Measurements from ENCODE around the gene BOLL.
"Not testable (repeated sequence)": the region's sequence is repeated elsewhere in the genome, so short reads cannot be mapped to it uniquely, and the experiment has no call there.

BOLL gene, protein sequence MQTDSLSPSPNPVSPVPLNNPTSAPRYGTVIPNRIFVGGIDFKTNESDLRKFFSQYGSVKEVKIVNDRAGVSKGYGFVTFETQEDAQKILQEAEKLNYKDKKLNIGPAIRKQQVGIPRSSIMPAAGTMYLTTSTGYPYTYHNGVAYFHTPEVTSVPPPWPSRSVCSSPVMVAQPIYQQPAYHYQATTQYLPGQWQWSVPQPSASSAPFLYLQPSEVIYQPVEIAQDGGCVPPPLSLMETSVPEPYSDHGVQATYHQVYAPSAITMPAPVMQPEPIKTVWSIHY

GRCh38 chr2:197784956-197785941 is at the start of gene BOLL:
Gene BOLL, minus strand, starts transcription at chr2:197785319. Its CDS starts 3,469 bp downstream, at chr2:197781850.
- DNase-seq: no peak

- not testable (repeated sequence) for DNase-seq
Measured at GRCh38 chr2:197834771-197835170, 49.7 kb upstream of the BOLL start.

DNA sequence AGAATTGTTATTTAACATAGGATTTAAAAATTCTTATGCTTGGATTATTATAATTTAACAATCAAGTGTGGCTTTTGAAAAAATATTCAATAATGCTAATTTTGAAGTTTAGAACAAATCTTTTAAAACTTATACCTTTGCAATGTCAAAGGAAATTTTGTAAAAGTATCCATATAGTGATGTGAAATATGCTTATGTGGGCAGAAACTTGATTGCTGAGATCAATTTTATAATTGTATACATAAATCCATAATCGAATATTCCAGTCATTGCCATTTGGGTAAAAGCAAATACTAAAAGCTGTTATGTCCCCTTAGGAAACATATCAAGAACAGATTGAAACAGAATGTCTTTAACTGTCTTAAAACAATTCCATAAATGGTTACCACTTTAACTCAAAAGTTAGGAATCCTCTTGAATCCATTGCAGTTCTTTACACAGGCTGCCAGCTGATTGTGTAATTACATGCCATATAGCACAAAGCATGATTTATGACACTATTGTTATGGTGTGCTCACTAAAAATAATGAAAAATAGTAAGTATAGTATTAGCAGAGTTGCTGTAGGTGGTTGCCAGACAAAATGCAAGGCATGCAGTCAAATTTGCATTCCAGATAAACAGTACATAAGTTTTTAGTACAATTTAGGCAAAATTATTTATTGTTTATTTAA is 43.5 kb upstream of the BOLL start:
- no peak for DNase-seq

DNA sequence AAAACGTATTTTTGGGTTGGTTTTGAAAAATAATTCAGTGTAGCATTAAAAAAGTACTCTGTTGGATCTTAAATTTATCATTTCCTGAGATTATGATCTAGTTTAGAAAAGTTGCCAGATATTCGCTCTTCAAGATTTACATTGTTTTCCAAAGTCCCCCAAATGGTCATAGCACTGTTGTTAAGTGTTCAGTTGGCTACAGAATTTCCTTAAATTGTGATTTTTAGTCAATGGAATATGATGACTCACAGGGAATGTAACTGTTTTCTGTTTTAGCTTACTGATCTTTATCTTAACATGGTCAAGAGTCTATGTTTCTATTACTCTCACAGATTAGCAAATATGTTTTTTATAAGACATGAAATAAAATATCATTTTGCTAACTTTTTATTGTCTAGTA is 42.5 kb upstream of the BOLL start:
- DNase-seq: no peak

DNA sequence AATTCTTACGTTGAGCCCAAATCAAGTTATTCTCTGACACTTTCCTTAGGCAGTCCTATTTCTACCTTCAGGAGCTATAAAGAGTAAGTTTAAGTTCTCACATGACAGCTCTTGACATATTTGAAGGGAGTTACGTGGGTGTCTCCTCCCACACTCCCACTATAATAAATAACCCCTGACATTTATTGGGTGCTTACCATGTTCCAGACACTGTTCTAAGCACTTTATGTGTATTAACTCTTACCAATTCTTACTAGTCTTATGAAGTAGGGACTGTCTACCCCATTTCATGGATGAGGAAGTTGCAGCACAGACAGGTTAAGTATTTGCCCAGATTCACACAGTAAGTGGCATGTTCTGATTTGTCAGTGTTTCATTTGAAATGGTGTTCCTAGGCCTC is 37.2 kb upstream of the BOLL start:
- DNase-seq: no peak

DNA sequence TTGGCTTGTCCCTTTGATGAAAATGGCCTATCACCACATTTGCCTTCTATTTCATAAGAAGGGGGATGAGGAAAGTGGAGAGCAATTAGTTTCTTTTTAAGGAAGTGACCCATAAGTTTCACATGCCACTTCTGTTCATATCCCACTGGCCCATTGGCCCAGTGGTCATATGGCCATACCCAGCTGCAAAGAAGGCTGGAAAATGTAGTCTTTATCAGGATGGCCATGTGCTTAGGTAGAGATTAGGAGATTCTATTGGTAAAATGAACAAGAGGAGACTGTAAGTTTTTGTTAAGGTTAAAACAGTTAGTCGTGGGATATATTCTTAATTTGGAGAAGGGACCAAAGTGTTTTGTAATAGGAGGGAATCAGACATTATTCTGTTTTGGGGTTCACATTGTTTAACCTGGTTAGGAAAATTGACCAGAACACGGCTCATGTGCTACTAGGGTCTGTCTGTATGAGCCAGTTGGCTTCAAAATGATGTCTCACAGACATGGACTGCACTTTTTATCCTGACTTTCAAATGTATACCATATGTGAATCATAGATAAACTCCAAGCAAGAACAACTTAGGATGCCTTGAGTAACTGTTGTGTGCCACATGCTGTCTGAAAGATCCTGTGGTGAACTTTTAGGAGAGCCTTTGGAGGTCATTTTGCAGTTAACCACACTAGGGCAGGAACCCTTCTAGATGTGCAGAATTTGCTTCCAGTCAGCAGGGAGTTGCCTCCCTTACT is 36.6 kb upstream of the BOLL start:
- DNase-seq: no peak

DNA sequence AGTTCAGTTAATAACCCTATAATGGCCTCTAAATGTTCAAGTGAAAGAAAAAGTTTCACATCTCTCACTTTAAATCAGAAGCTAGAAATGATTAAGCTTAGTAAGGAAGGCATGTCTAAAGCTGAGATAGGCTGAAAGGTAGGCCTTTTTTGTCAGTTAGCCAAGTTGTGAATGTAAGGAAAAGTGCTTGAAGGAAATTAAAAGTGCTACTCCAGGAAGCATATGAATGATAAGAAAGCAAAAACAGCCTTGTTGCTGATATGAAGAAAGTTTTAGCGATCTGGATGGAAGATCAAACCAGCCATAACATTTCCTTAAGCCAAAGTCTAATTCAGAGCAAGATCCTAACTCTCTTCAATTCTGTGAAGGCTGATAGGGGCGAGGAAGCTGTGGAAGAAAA is 29.4 kb upstream of the BOLL start:
- no peak for DNase-seq

- no peak for DNase-seq
Measured at GRCh38 chr2:197813093-197813787, 28.1 kb upstream of the BOLL start.

DNA sequence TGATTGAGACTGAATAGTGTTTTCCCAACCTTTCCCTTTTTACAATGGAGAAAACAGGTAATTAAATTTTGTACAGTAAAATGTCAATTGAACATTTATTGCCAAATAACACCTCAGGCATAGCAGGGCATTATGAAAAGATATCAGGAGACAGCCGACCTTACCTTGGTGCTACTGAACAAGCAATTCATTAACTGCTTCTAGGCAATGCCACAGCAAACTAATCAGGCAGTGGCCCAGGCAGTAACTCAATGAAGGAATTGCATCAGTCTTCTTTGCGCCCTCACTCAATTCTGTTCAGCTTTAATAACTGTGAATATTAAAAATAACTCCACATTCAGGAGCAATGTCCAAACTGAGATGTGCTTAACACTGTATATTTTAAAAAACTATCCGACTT is 25.4 kb upstream of the BOLL start:
- DNase-seq: no peak

DNA sequence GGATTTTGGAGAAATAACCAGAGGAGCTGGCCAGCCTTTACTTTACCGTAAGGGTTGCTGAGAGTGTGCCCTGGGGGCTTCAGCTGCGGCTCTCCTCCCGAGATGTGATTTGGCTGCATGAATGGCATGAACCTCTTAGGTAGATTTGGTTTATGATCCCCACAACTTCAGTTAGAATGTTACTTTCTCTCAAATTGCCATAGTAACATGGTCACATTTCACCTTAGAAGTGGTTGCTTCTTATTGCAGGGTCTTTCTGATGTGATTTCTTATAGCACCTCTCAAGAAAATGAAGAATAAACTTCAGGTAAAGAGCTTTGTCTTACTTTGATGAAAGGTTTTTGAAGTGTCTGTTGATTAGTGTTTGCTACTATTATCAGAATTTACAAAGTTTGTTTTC is 24.9 kb upstream of the BOLL start:
- no peak for DNase-seq

GRCh38 chr2:197809064-197809463 is 23.9 kb upstream of the BOLL start:
- DNase-seq: no peak

DNA sequence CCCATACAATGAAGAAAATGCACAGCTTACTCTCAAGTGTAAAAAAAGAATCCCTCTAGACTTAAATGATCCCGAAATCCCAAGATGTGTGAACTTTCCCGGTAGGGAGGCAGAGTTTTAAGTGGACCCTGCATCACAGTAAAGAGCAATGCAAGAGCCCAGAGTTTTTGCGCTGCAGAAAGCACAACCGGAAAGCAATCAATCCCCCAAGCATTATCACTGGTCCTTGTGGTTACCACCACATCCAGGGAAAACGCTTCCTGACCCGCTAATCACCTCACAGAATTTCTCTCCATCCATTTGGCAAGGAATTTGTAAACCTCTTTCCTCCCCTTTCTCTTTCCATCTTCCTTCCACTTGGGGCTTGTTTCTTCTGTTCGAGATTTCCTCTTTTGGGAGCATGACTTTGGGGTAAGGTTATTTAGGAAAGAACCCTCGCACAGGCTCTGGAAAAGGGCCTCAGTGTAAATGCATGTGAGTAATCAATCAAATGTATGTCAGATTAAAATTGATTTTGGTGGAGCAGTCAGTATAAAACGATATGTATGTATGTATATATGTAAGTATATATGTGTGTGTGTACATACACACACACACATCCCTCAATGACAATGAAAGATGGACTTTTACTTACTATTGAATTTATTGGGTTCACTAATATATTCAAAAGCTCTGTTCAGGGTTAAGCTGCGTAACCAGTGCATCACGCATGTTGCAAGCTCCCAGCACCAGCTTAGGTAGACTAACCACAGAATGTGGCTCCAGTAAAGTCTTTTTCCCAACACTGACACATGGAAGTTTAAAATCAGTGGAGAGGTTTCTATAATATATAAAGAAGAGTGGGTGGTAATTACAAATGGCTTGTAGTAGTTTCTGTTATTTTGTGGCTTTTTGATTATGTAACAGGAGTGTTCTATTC is 20.9 kb upstream of the BOLL start:
- no peak for DNase-seq

DNA sequence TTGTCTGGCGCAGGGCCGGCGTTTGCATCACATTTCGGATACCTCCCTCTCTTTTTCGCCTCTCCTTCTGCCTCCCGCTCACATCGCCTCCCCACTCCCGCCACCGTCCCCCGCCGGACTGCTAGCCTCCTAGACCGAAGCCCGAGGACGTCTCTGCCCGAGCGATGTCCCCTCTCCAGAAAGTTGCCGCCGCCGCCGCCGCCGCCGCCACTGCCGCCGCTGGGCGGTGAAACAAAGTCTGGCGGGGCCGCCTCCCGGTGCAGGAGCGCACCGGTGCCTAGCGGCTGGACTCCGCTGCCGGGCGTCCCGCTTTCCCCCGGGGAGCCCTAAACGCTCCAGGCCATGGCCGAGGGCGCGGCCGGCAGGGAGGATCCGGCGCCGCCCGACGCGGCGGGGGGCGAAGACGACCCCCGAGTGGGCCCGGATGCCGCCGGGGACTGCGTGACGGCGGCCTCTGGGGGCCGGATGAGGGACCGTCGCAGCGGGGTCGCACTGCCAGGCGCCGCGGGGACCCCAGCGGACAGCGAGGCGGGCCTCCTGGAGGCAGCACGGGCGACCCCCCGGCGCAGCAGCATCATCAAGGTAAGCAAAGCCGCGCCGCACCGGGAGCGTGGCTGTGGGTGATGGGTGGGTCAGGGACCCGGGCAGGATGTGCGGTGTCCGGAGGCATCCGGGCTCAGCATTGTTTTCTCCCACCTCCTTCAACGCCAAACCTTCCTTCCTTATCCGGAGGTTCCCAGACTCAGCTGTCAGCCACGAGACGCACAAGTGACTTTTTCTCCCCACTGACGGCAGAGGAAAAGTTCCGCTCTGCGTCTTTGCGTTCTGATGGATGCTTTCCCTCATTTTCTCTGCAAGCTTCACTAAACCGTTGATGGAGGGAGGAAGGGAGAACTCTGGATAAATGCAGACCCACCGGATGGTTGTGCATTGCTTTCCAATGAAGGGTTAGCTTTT is 19.9 kb upstream of the BOLL start:
- DNase-seq: peak; percentile 13 to 47

- DNase-seq: peak; percentile 83 to 91
Measured at GRCh38 chr2:197804049-197804757, 19.1 kb upstream of the BOLL start, which contains the start of gene PLCL1. Gene PLCL1, plus strand, starts transcription at chr2:197804593.

DNA sequence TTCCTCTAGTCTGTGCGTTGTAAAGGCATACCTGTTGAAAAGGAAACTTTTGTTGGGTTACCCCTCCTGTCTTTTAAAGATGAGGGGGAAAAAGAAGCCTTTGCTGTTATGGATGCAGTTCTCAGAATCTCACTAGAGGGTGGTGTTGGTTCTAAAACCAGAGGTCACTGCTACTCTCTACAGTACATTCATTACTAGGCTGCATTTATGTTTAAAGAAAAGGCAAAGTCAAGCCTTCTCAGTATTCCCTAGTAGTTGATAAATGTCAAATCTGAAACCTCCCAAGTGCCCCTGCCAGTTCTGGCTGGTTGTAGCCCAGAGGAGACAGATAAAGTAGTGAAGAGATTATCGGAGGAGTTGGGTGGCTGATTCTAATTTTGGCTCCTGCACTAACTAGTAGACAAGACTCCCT is 17.9 kb upstream of the BOLL start:
- DNase-seq: no peak

GRCh38 chr2:197801033-197801432 is 15.9 kb upstream of the BOLL start:
- no peak for DNase-seq

GRCh38 chr2:197800091-197800490 is 15.0 kb upstream of the BOLL start:
- DNase-seq: no peak

DNA sequence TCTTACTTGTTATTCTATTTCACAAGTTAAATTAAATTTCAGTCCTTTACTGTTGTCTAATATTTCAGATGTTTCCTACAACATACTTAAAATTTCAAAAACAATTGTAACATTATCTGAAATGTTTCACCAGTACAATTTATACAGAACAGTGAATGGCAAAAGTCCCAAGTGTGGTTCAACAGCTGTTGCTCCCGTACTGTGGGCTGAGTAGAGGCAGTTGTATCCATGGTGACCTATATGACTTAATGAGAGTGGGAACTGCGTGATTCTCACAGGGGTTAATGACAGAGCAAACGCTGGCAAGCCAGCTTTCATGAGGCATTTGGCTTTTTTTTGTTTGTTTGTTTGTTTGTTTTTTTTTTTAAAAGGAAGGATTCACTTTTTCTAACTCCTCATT is 13.9 kb upstream of the BOLL start:
- DNase-seq: no peak

GRCh38 chr2:197798187-197798586 is 13.1 kb upstream of the BOLL start:
- DNase-seq: no peak
